Stomach (tissue), 9 donors: ENCODE measurements around the gene DHPS. TPM values are rescaled to one million over a fixed set of nuclear protein-coding genes. Genes with fewer than 3 reads are reported as not detected.
A peak's percentile ranks its signal among the peaks of the same experiment; 100 is the strongest.
"Not testable (repeated sequence)": the region's sequence is repeated elsewhere in the genome, so short reads cannot be mapped to it uniquely, and the experiment has no call there.

Source experiments
- DNase-seq, 2 donors: peaks; one replicate each; pipeline versions ENCODE4 v3.0.0 to v3.0.0-alpha.2; 2013 to 2019
- H3K27ac ChIP-seq, 5 donors: fragments of 200-600 bp in 4 of 5; sonication (generic) in 4 of 5; one replicate each; pipeline ENCODE4 v1.5.1; 2013 to 2019; ENCODE audit warnings: mild to moderate bottlenecking in 1 of 5, moderate library complexity in 1 of 5
- H3K27me3 ChIP-seq, 3 donors: fragments of 200-600 bp; sonication (generic); one replicate each; pipeline ENCODE4 v1.5.1; 2017 to 2019; ENCODE audit warnings: mixed run types in 1 of 3
- H3K36me3 ChIP-seq, 4 donors: fragments of 200-600 bp; sonication (generic); 1 replicate in 3 of 4; 2 replicates in 1 of 4; pipeline ENCODE4 v1.5.1; 2016 to 2019
- H3K4me1 ChIP-seq, 4 donors: fragments of 200-600 bp; sonication (generic); one replicate each; pipeline ENCODE4 v1.5.1; 2016 to 2019
- H3K4me3 ChIP-seq, 4 donors: fragments of 200-600 bp; sonication (generic) in 3 of 4; one replicate each; pipeline ENCODE4 v1.5.1; 2016 to 2019; ENCODE audit warnings: mild to moderate bottlenecking in 1 of 4
- H3K9me3 ChIP-seq, 4 donors: fragments of 200-600 bp; sonication (generic); one replicate each; pipeline ENCODE4 v1.5.1; 2016 to 2019
- EP300 ChIP-seq: sonication (generic); formaldehyde crosslinking; IDR thresholded peaks from one replicate; pipeline ENCODE4 v1.6.1; 2017; ENCODE audit warnings: antibody characterized with exemption
- POLR2A ChIP-seq, 4 donors: fragments of 450-650 bp; IDR thresholded peaks; one replicate each; pipeline ENCODE4 v1.6.1; 2016; ENCODE audit warnings: antibody characterized with exemption in 4 of 4, control low read depth in 2 of 4, mild to moderate bottlenecking in 1 of 4, moderate library complexity in 1 of 4
- POLR2AphosphoS5 ChIP-seq, 3 donors: sonication (generic); formaldehyde crosslinking; IDR thresholded peaks; one replicate each; pipeline ENCODE4 v1.6.1; 2016; ENCODE audit warnings: antibody characterized with exemption in 3 of 3
- WGBS, 5 donors: extraction: QIAGEN DNeasy Blood & Tissue Kit in 3 of 5; methylation state at CpG; one replicate each; pipeline versions ENCODE4 v1.1.5 to v1.1.7; 2013 to 2018; 5-methylcytosine and 5-hydroxymethylcytosine counted together
- intact Hi-C: fragments of 100-400 bp; cut with DNase I; formaldehyde crosslinking; loops from one replicate; pipeline ENCODE4 v1.15.1; 2023; ENCODE audit warnings: low total_unique reads
- polyA plus RNA-seq, 3 donors: library from polyadenylated mRNA; stranded (reverse); fragments of 200-250 nt; gene quantifications; one replicate each; pipeline ENCODE4 v1.2.3, GENCODE V29; 2013
- total RNA-seq, 5 donors: library from RNA; depleted of rRNA; stranded (reverse); fragments of >200 nt; gene quantifications; one replicate each; pipeline versions ENCODE4 v1.1.0 to v1.2.3, GENCODE V29; 2014 to 2016
- TF ChIP-seq, protein P1 (sequence below), 7 experiments: fragments of 450-650 bp in 4 of 7; fragments of 200-600 bp in 3 of 7; sonication (generic) in 3 of 7; IDR thresholded peaks; one replicate each; pipeline ENCODE4 v1.5.1; 2016 to 2019; ENCODE audit warnings: antibody characterized with exemption in 7 of 7, control low read depth in 2 of 7, mild to moderate bottlenecking in 1 of 7
- donor health status: healthy with polysubstance abuse.
- donor health status: Bipolar disorder and iron deficiency.
- donor health status: healthy.

Gene DHPS
- total and polyA plus RNA-seq, 8 donors: 51.7 to 287 (median 75.5) TPM

DNA sequence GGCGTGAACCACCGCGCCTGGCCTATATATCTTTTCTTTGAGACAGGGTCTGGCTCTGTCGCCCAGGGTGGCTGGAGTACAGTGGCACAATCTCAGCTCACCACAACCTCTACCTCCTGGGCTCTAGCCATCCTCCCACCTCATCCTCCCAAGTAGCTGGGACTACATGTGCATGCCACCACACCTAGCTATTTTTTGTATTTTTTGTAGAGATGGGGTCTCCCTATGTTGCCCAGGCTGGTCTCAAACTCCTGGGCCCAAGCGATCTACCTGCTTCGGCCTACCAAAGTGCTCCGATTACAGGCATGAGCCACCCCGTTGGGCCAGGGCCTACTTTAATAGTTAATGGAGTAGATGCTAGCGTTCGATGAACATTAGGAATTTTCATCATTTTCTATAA lies 38.6 kb upstream of the DHPS start:
- Histone ChIP-seq H3K9me3 (no peaks in the 10 kb centered on the region), H3K4me1 (peaks cover 22 to 74% (median 53%) of the 10 kb centered on the region in 4 donors), H3K27ac (peak overlapping the region in 4 of 5 donors; percentile 92 to 97 (median 94)), H3K27me3 (no peaks in the 10 kb centered on the region), H3K4me3 (peak overlapping the region; percentile 77 to 97 (median 84)), H3K36me3 (peaks cover 24 to 42% (median 40%) of the 10 kb centered on the region in 4 donors)
- DNase-seq: no peak
- TF ChIP-seq, protein P1, sequence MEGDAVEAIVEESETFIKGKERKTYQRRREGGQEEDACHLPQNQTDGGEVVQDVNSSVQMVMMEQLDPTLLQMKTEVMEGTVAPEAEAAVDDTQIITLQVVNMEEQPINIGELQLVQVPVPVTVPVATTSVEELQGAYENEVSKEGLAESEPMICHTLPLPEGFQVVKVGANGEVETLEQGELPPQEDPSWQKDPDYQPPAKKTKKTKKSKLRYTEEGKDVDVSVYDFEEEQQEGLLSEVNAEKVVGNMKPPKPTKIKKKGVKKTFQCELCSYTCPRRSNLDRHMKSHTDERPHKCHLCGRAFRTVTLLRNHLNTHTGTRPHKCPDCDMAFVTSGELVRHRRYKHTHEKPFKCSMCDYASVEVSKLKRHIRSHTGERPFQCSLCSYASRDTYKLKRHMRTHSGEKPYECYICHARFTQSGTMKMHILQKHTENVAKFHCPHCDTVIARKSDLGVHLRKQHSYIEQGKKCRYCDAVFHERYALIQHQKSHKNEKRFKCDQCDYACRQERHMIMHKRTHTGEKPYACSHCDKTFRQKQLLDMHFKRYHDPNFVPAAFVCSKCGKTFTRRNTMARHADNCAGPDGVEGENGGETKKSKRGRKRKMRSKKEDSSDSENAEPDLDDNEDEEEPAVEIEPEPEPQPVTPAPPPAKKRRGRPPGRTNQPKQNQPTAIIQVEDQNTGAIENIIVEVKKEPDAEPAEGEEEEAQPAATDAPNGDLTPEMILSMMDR (IDR thresholded peaks at IDR 0.05): no peak
- TF ChIP-seq EP300 (no peak), POLR2AphosphoS5 (IDR thresholded peaks at IDR 0.05) (no peak)
- intact Hi-C loops: no loop called here
- WGBS, 5 donors: 82 to 91% (median 87%) methylated on average over 10 of the region's 10 CpGs

- 81 to 98% (median 95%) methylated on average over 3 of the region's 3 CpGs for WGBS, 5 donors
- TF ChIP-seq, protein P1 (IDR thresholded peaks at IDR 0.05): no peak
- no peak for TF ChIP-seq POLR2AphosphoS5 (IDR thresholded peaks at IDR 0.05)
- no peak for TF ChIP-seq EP300
- no peak for TF ChIP-seq POLR2A (IDR thresholded peaks at IDR 0.05)
- H3K27me3 ChIP-seq: no peaks in the 10 kb centered on the region
- intact Hi-C loops: no loop called here
- H3K36me3 ChIP-seq: peaks cover 55 to 82% (median 81%) of the 10 kb centered on the region in 4 donors
- no peak for DNase-seq
- no peak overlapping the region for H3K27ac ChIP-seq
- H3K4me1 ChIP-seq: peaks cover 8 to 44% (median 24%) of the 10 kb centered on the region in 4 donors
- no peak overlapping the region for H3K4me3 ChIP-seq
- no peaks in the 10 kb centered on the region for H3K9me3 ChIP-seq
These were observed 34.2 kb upstream of the DHPS start for GRCh38 chr19:12715929-12716328.

- H3K27me3 ChIP-seq: no peaks in the 10 kb centered on the region
- 74 to 96% (median 94%) methylated on average over 3 to 15 of the region's 15 CpGs for WGBS, 5 donors
- intact Hi-C loops: no loop called here
- TF ChIP-seq, protein P1 (IDR thresholded peaks at IDR 0.05): no peak
- TF ChIP-seq POLR2A (IDR thresholded peaks at IDR 0.05) (no peak), POLR2AphosphoS5 (IDR thresholded peaks at IDR 0.05) (no peak), EP300 (no peak)
- DNase-seq: no peak
- H3K27ac ChIP-seq: no peak overlapping the region
- peaks cover 0 to 36% (median 16%) of the 10 kb centered on the region in 4 donors for H3K4me1 ChIP-seq
- peaks cover 63 to 90% (median 89%) of the 10 kb centered on the region in 4 donors for H3K36me3 ChIP-seq
- no peaks in the 10 kb centered on the region for H3K9me3 ChIP-seq
- H3K4me3 ChIP-seq: no peak overlapping the region
These were observed 33.4 kb upstream of the DHPS start for GRCh38 chr19:12715102-12715501.

GRCh38 chr19:12713304-12713703 lies 31.6 kb upstream of the DHPS start:
- intact Hi-C loops, H3K9me3 ChIP-seq, H3K27ac ChIP-seq, H3K27me3 ChIP-seq, DNase-seq, H3K4me3 ChIP-seq: not testable (repeated sequence)
- 89 to 99% (median 94%) methylated on average over 9 of the region's 9 CpGs for WGBS, 5 donors
- Histone ChIP-seq H3K4me1 (peaks cover 0 to 18% (median 7%) of the 10 kb centered on the region in 4 donors), H3K36me3 (peaks cover 74 to 97% (median 96%) of the 10 kb centered on the region in 4 donors)

- TF ChIP-seq, protein P1 (IDR thresholded peaks at IDR 0.05): peak in 3 of 7 experiments; percentile 23 to 38 (median 29)
- WGBS, 5 donors: 41 to 82% (median 44%) methylated on average over 5 to 12 of the region's 14 CpGs
- intact Hi-C loops, H3K4me1 ChIP-seq, H3K4me3 ChIP-seq, H3K9me3 ChIP-seq, H3K27me3 ChIP-seq, H3K27ac ChIP-seq: not testable (repeated sequence)
- H3K36me3 ChIP-seq: peaks cover 79 to 97% (median 97%) of the 10 kb centered on the region in 4 donors
- DNase-seq: peak in 1 of 2 donors; percentile 42
These were observed 30.4 kb upstream of the DHPS start for GRCh38 chr19:12712077-12712476.
